ENCODE results near the gene CYBA. TPM values are rescaled to one million over a fixed set of nuclear protein-coding genes. Genes with fewer than 3 reads are reported as not detected.

CYBA gene
- total and polyA plus RNA-seq, 2 of the 4 experiments (the other 2 are of a cell fraction): 65.6 to 169 TPM

DNA sequence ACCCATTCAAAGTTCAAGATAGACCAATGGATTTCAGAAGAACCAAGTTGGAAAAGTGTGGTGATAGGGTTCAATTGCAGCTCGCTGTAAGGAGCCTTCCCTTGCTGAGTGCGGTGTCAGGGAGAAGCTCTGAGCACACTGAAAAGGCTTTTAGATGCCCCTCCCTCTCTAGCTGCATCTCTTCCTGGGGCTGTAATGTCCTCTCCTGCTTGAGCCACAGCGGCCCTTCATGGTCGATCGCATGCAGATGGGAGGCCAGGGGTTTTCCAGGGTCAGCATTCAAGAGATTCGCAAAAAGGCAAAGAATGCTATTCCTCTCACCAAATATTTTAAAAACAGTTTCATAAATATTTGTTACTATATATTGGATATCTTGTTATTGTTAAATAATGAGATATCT, 56.9 kb downstream of the CYBA start:
- no peak overlapping the region for H2BK20ac ChIP-seq (ENCODE audit: low read depth, low read length)
- ATAC-seq (ENCODE audit: low read depth) (no peak), DNase-seq (no peak)
- H3K4ac ChIP-seq (ENCODE audit: low read depth, low read length): no peak overlapping the region
- in situ Hi-C loops (cut with MboI; ENCODE audit: low sequenced_read_pairs) (no loop called here), dilution Hi-C loops (cut with HindIII; ENCODE audit: low sequenced_read_pairs, unreplicated experiment) (no loop called here), intact Hi-C loops (cut with micrococcal nuclease) (no loop called here)
- no peak overlapping the region for H3K4me2 ChIP-seq (ENCODE audit: low read depth, low read length)
- H4K8ac ChIP-seq (ENCODE audit: low read depth in 2 of 2, low read length in 2 of 2): no peak overlapping the region
- H4K91ac ChIP-seq (ENCODE audit: insufficient read depth, low read depth, low read length): no peak overlapping the region
- no peak overlapping the region for H2AK9ac ChIP-seq (replicated peaks; ENCODE audit: low read depth, low read length, poor library complexity)
- no peak overlapping the region for H3K9ac ChIP-seq (ENCODE audit: low read depth, low read length)
- no peak overlapping the region for H2BK5ac ChIP-seq (ENCODE audit: low read depth, low read length, poor library complexity, severe bottlenecking)
- H2AFZ ChIP-seq (replicated peaks; ENCODE audit: low read length, poor library complexity): no peak overlapping the region
- 100% methylated on average over 1 of the region's 6 CpGs; no CpG with 5 or more reads in 1 of the 2 experiments for WGBS, 2 experiments (ENCODE audit: extremely low coverage in 2 of 2, insufficient read length in 1 of 2)
- ChIA-PET CTCF (no interaction called here), POLR2A (ENCODE audit: unreplicated experiment) (no interaction called here)
- H3K79me1 ChIP-seq (ENCODE audit: low read depth in 1 of 2, low read length in 2 of 2): peaks cover 14 to 59% of the 10 kb centered on the region in 2 experiments
- no peak overlapping the region for H2AK5ac ChIP-seq (ENCODE audit: low read depth, low read length)
- H3K56ac ChIP-seq (ENCODE audit: extremely low read depth, insufficient read depth, low read length): no peak overlapping the region
- H2BK120ac ChIP-seq (ENCODE audit: low read depth, low read length): no peak overlapping the region
- H3K4me3 ChIP-seq (ENCODE audit: insufficient read depth, low read depth, low read length): no peak overlapping the region
- H3K23ac ChIP-seq (ENCODE audit: low read depth, low read length): no peak overlapping the region
- H4K20me1 ChIP-seq (ENCODE audit: insufficient read depth, low read length): peaks cover 28% of the 10 kb centered on the region
- H3K18ac ChIP-seq (ENCODE audit: low read depth, low read length): no peak overlapping the region
- no peak overlapping the region for H4K5ac ChIP-seq (ENCODE audit: low read depth, low read length)
- no TSS peak for BruUV-seq (replicated peaks)
- H3K4me1 ChIP-seq (ENCODE audit: control insufficient read depth, insufficient read depth, low read length): no peaks in the 10 kb centered on the region
- H3K14ac ChIP-seq (replicated peaks; ENCODE audit: low read depth, low read length): no peak overlapping the region
- H3K27me3 ChIP-seq (ENCODE audit: control insufficient read depth, insufficient read depth, low read length): no peaks in the 10 kb centered on the region
- TF ChIP-seq RCOR1 (IDR thresholded peaks at IDR 0.05; ENCODE audit: insufficient replicate concordance, low read length) (no peak), FOS (IDR thresholded peaks at IDR 0.05; ENCODE audit: low read depth, low read length) (no peak), POLR2A (IDR thresholded peaks at IDR 0.05; ENCODE audit: low read depth, low read length) (no peak), SMC3 (IDR thresholded peaks at IDR 0.05; ENCODE audit: low read depth, low read length) (no peak), NFE2L2 (IDR thresholded peaks at IDR 0.05; ENCODE audit: low read depth, low read length) (no peak), CEBPB (IDR thresholded peaks at IDR 0.05; ENCODE audit: low read depth, low read length) (no peak), RFX5 (IDR thresholded peaks at IDR 0.05; ENCODE audit: low read depth, low read length) (no peak), MXI1 (IDR thresholded peaks at IDR 0.05; ENCODE audit: borderline replicate concordance, low read depth, low read length) (no peak), RAD21 (IDR thresholded peaks at IDR 0.05; ENCODE audit: low read length) (no peak), MAFK (IDR thresholded peaks at IDR 0.05; ENCODE audit: low read depth, low read length) (no peak), CHD1 (IDR thresholded peaks at IDR 0.05; ENCODE audit: low read depth, low read length) (no peak), MAZ (IDR thresholded peaks at IDR 0.05; ENCODE audit: borderline replicate concordance, low read depth, low read length) (no peak)
- TF ChIP-seq, protein P1, sequence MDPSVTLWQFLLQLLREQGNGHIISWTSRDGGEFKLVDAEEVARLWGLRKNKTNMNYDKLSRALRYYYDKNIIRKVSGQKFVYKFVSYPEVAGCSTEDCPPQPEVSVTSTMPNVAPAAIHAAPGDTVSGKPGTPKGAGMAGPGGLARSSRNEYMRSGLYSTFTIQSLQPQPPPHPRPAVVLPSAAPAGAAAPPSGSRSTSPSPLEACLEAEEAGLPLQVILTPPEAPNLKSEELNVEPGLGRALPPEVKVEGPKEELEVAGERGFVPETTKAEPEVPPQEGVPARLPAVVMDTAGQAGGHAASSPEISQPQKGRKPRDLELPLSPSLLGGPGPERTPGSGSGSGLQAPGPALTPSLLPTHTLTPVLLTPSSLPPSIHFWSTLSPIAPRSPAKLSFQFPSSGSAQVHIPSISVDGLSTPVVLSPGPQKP (IDR thresholded peaks at IDR 0.05; ENCODE audit: borderline replicate concordance, low read depth, low read length): no peak
- TF ChIP-seq, protein P2, sequence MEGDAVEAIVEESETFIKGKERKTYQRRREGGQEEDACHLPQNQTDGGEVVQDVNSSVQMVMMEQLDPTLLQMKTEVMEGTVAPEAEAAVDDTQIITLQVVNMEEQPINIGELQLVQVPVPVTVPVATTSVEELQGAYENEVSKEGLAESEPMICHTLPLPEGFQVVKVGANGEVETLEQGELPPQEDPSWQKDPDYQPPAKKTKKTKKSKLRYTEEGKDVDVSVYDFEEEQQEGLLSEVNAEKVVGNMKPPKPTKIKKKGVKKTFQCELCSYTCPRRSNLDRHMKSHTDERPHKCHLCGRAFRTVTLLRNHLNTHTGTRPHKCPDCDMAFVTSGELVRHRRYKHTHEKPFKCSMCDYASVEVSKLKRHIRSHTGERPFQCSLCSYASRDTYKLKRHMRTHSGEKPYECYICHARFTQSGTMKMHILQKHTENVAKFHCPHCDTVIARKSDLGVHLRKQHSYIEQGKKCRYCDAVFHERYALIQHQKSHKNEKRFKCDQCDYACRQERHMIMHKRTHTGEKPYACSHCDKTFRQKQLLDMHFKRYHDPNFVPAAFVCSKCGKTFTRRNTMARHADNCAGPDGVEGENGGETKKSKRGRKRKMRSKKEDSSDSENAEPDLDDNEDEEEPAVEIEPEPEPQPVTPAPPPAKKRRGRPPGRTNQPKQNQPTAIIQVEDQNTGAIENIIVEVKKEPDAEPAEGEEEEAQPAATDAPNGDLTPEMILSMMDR (conservative IDR thresholded peaks at IDR 0.05; ENCODE audit: low read depth, low read length): no peak
- TF ChIP-seq, protein P3, sequence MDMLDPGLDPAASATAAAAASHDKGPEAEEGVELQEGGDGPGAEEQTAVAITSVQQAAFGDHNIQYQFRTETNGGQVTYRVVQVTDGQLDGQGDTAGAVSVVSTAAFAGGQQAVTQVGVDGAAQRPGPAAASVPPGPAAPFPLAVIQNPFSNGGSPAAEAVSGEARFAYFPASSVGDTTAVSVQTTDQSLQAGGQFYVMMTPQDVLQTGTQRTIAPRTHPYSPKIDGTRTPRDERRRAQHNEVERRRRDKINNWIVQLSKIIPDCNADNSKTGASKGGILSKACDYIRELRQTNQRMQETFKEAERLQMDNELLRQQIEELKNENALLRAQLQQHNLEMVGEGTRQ (IDR thresholded peaks at IDR 0.05; ENCODE audit: low read depth, low read length): no peak
- peaks cover 35% of the 10 kb centered on the region for H3K36me3 ChIP-seq (ENCODE audit: control insufficient read depth, insufficient read depth, low read length)
- no peak overlapping the region for H3K27ac ChIP-seq (ENCODE audit: insufficient read depth, low read length)
- no peaks in the 10 kb centered on the region for H3K9me3 ChIP-seq (ENCODE audit: control insufficient read depth, insufficient read depth, low read length)
- no peak overlapping the region for H2BK15ac ChIP-seq (ENCODE audit: low read depth, low read length)
- peaks cover 3% of the 10 kb centered on the region; the same call in 1 of the 2 replicates for H3K9me1 ChIP-seq (ENCODE audit: insufficient read depth, low read length)

All from IMR-90 (cell line).